HG03103 (cell line): ENCODE data around the gene ACACB.

Source experiments
- ATAC-seq: cut with Tn5 transposase; IDR thresholded peaks from one replicate; pipeline ENCODE4 v1.9.1; 2021; ENCODE audit warnings: low read depth; ENCODE audit not compliant: unreplicated experiment

The ACACB gene

DNA sequence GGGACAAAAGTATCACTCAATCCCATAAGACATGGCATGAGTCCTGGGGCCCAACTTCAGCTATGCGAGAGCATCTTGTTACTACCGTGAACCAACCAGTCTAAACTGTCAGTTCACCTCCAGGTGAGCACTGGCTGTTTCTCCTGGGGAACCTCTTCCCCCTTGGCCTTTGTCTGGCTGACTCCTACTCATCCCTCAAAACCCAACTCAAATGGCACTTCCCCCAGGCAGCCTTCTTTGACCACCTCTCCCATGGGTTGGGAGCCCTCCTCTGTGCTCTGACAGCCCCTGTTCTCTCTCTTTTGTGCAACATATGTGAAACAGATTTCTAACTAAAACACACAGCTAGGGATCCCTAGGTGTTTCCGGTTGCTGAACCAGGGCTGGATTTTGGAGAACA is 155.0 kb downstream of the ACACB start:
- ATAC-seq: no peak

DNA sequence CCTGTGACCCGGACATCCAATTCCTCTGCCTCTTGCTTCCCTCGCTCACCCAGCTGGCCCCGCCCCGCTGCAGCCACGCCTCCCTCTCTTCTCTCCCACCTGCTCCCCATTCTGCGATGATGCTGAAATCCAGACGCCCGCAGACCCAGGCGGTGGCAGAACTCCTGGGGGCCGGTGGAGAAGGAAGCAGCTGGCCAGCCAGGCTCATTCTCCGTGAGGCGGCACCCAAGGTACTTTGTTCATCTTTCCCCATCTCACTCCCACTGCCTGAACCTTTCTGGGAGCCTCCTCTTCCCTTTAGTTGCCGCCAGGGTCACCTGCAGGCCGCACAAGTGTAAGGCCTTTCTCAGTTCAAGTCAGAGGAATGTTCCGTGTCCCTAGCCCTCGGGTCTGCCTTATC is 157.0 kb downstream of the ACACB start:
- no peak for ATAC-seq

DNA sequence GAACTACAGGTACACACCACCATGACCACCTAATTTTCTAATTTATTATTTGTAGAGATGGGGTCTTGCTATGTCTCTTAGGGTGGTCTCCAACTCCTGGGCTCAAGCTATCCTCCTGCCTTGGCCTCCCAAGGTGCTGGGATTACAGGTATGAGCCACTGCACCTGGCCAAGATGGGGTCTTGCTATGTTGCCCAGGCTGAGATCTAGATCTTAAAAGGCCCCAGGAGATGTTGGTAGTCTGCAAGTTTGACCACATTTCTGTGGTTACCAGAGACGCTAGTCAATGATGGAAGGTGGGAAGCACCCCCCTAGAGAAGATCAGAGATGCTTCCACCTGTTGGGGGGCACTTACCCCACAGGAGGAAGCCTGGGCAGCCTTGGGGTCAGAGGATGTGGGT is 158.0 kb downstream of the ACACB start:
- no peak for ATAC-seq

DNA sequence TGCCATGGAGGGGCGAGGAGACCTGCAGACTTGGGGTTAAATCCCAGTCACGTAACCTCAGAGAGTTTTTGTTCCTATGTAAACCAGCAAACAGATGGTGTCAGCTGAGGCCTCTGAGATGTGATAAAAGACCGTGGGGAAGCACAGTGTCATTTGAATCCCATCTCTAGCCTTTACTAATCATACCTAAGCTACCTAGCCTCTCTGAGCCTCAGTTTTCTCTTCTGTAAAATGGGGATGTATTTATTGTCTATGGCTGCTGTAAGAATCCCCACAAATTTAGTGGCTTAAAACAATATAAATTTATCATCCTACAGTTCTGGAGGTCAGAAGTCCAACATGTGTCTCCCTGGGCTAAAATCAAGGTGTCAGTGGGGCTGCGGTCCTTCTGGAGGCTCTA is 158.8 kb downstream of the ACACB start:
- ATAC-seq: no peak

DNA sequence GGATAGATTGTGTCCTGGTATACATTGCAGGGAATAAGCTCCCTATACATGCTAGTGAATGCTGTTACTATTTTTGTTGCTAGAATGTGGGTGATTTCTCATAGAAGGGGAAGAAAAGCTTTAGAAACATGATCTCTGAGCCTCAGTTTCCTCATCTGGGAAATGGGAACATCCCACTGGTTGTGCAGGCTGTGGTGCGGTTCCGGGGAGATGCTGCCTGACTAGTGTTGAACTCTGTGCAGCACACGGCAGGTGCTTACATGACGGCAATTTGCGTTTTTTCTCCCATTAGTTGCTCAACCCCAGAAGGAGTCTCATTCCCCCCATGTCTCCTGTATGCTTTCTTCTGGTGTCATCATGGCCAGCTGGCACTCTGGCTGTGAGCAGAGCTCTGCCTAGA is 159.8 kb downstream of the ACACB start:
- ATAC-seq: no peak

DNA sequence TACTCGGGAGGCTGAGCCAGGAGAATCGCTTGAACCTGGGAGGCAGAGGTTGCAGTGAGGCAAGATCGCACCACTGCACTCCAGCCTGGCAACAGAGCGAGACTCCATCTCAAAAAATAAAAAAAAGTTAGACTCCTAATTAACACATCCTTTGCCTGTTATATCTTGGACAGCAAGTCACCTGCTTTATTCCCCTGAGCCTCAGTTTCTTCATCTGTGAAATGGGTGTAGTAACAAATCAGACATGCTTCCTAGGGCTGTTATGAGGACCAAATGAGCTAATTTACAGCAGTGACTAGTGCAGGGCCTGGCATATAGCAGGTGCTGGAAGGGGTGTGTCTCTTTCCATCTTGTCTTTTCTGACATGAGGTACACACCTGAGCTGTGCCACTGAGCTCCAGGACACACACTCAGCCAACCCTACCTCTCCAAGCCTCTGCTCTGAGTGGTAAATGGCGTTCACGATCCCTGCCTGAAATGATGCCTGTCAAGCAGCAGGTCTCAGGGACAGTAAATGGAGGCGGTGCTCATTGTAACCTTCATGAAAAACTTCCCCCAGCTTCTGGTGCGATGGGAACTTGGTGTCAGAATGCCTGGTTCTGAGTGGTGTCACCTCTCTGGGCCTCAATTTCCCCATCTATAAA is 161.0 kb downstream of the ACACB start:
- ATAC-seq: no peak

DNA sequence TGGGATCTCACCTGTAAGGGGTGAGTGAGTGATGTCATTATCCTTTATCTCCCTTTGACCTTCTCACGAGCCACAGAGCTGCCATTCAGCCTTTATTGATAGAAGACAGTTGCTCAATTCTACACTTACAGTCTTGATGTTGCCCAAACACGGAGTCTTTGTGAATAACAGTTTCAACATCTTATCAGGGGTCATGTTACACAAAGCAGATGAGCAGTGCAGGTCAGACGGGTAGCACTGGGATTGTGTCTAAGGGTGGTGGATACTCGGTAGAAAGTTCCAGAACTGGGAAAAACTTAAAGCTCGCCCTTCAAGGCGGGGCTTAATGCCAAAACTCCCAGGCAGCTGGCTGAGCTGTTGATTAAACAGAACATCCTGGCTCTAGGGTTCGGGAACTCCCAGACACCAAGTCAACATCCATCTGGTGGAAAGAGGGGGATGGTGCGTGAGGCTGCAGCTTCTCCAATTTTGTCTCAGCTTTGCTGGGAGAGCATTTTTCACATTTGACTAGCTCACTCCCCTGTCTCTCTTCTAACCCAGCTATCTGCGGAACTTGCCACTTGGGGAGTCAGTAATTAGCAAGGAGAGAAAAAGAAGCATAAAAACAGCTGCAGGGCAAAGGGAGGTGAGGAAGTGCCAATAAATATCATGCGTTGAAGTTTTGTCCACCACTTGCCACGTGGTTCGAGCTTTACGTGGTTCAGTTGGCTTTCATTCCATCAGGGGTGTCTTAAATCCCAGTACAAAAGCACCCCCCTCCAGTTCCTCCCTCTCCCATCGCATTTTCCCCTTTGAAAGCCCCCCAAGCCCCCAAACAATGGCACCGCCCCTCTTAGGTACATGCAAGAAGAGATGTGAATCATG is 161.7 kb downstream of the ACACB start:
- no peak for ATAC-seq

DNA sequence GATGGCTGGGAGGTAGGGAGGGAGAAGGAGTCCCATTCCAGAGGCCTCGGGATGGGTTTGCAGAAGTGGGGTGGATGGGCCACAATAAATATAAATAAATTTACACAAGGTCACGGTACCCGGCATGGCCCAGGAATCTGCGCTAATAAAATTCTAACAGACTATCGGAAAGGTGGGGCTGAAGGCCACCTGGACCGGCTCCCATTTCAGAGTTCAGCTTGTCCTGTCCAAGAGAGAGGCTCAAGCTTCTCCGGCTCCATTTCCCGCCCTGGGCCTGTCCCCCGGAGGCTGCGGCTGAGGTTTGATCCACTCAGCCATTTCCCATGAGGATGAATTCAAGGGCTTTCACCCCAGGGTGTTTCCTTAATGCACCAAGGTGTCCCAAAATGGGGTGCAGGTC is 162.5 kb downstream of the ACACB start:
- ATAC-seq: no peak

DNA sequence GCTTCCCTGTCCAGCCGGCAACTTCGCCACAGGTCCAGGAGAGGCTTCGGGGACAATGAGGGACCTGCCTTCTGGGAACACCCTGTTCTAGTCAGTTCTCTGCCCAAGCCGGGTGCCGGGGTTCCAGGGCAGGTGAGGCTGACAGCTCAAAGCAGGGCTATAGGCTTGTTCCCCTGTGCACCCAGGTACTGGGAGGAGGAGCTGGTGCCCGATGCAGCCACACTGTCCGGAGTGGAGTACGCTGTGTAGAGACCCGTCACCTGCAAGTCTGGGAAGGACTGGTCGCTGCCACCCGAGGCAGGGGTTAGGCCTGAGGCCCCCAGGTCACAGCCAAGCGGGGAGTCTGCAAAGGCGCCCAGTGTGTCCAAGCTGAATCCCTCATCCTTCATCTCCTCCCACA is 163.1 kb downstream of the ACACB start:
- ATAC-seq: no peak

DNA sequence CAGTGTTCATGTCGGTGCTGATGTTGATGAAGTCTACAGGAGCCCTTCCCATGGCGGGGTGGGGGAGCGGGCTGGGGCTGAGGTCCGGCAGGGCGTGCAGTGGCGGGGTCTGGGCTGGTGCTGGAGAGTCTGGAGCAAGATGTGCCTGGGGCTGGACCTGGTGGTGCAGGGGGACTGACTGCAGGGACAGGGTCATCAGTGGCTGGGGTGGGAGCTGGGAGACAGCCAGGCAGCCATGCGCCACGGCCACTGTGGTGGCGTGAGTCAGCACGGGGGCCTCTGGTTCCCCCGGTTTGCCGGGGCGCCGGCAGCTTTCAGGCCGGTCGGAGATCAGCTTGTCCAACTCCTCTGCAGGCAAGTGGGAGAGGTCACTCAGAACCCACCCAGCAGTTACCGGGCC is 165.1 kb downstream of the ACACB start:
- no peak for ATAC-seq

DNA sequence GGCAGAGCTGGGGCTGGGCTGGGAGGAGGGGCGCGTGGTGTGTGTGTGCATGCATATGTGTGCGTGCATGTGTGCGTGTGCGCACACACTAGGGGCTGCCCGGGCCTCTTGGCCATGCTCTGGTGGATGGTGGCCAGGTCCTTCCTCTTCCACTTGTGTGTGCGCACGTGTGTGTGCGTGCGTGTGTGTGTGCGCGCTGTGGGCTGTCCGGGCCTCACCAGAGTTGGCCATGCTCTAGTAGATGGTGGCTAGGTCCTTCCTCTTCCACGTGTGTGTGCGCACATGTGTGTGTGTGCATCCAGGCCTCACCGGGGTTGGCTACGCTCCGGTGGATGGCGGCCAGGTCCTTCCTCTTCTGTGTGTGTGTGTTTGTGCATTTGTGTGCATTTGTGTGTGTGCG is 168.0 kb downstream of the ACACB start:
- no peak for ATAC-seq

DNA sequence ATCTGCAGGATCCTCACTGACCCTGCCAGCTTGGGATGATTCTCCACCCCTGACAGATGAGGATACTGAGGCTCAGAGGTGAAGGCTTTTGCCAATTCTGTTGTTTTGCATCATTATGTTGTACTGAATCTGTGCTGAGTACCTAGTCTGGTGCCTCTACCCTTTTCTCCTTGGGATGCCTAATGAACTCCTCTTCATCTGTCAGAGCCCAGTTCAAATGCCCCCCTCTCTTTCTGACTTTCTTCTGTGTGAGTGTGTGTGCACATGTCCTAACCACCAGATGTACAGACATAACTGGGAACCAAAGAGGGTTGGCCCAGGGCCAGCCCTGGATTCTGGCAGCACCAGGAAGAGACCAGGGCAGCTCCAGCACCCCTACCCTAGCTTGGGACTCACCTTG is 169.9 kb downstream of the ACACB start:
- no peak for ATAC-seq

DNA sequence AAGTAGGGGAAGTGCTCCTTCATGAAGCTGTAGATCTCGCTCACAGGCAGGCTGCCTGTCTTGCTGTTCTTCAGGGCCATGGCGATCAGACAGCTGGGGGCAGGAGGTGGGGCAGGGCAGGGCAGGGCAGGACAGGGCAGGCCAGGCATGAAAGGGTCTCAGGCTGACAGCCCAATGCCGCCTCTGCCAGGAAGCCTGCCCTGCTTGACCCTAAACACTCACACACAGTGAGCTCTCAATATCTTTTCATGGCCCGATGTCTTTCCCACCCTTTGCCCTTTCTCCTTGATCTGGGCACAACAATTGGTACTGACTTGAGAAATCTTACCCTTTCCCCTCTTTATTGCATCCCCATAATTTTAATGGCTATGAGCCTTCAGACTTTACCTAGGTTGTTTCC is 170.3 kb downstream of the ACACB start:
- ATAC-seq: no peak

DNA sequence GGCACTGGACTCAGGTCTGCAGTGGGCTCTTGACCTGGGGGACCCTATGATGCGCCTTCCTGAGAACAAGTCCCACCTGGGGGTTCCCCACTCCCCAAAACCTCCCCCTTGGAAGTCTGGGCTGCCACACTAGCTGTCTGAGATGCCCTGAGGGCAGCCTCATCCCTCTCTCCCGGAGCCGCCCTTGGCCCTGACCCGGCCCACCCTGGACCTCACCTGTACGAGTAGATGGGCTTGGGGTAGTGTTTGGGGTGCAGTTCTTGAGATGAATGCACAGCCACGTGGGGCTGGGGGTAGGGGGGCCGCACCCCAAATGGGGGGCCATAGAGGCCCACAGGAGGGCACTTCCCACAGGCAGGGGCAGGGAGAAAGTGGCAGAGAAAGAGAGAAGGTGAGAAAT is 170.8 kb downstream of the ACACB start:
- ATAC-seq: no peak

DNA sequence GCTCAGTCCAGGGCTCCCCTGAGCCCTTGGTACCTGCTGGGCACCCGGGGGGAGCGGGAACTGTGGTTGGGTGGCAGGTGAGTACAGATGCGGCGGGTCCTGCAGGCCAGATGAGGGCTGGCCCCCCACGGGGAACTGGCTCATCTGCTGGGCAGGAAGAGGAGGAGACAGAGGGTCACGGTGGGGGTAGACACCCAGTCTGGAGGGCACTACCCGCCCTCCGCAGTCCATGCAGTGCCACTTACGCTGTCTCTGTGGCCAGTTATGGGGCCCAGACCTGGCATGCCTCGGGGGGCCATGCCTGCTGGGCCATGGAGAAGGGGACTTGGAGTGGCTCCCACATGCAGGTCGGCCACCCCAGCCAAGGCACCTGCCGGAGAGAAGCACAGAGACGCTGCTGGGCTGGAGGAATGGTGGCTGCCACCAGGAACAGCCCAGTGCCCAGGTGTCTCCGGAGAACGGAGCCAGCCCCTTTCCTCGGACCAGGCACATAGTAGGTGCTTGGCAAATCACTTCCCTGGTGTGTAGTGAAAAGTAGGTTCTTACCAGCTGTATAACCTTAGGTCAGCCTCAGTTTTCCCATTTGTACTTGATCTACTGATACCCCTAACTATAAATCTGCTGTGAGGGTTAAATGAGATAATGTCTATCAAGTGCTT is 171.6 kb downstream of the ACACB start:
- ATAC-seq: no peak

DNA sequence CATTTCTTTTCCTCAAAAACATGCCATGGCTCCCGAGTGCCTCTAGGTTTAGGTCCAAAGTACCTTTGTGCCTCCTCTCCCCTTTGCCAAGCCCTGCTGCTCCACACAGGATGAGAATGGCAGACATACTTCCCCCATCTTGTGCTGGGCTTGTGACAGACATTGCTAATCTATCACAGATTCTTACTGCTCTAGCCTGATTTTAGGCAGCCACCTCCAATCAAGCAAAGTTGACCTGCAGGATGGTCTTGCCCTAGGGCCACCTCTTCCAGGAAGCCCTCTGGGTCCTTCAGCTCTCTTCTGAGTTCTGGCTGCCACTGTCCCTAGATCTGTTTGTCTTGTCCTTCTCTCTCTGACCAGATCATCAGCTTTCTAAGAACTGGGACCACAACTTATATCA is 172.2 kb downstream of the ACACB start:
- ATAC-seq: no peak

DNA sequence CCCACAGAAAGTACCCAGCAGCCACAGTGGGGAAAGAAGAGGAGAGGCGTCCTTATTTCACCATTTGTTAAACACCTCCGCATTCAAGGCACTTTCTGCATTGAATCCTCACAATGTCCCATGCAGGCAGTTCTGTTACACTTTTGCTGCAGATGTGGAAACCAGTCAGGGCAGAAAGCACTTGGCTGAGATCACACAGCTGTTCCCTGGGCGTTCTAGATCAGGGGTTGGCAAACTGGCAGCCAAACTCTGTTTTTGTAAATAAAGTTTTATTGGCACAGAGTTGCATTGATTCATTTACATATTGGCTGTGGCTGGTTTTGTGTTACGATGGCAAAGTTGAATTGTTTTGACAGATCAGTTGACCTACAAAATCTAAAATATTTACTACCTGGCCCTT is 172.6 kb downstream of the ACACB start:
- ATAC-seq: no peak

DNA sequence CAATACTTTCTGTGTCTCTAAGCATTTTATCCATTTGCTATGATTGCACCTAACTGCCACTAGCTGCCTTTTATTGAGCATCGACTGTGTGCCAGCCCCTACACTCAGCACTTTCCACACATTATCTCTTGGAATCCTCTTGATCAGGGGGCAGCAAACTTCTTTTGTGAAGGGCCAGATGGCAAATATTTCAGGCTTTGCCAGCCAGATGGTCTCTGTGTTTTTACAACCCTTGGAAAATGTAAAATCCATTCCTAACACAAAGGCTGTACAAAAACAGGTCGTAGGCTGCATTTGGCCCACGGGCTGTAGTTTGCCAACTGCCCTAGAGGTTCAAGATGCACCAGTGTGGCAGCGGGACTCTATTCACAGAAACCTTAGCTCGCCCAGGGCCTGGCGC is 173.2 kb downstream of the ACACB start:
- ATAC-seq: no peak

DNA sequence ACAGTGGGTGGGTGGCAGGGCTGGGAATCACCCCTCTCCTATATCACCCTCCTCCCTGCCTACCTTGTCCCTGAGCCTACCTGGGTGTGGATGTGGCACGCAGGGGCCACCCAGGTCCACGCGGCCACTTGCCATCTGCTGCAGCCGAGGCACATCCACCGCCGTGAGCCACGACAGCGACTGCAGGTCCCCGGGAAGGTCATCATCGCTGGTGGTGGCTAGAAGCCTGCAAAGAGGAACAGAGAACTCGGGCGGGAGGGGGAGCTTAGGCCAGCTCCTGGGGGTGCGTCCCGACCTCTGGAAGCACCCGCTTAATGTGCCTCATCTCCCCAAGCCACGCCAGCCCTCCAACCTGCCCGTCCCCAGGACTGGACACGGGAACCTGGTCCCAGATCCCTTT is 173.7 kb downstream of the ACACB start:
- no peak for ATAC-seq

DNA sequence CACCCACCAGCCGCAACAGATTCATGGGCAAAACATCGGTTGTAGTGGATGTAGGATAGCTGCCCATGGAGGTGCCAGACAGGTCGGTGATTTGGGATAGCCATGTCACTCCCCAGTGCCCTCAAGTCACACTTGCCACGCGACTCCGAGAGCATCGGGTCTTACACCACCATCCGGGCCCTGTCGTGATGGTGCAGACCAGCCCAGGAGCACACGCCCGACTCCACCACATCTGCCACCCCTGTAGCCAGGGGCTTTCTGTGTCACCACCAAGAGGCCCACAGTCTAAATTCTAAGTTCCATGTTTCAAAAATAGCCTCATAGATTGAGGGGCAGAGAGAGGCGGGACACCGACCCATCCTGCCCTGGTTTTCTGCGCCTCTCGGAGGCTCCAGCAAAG is 174.7 kb downstream of the ACACB start:
- no peak for ATAC-seq

DNA sequence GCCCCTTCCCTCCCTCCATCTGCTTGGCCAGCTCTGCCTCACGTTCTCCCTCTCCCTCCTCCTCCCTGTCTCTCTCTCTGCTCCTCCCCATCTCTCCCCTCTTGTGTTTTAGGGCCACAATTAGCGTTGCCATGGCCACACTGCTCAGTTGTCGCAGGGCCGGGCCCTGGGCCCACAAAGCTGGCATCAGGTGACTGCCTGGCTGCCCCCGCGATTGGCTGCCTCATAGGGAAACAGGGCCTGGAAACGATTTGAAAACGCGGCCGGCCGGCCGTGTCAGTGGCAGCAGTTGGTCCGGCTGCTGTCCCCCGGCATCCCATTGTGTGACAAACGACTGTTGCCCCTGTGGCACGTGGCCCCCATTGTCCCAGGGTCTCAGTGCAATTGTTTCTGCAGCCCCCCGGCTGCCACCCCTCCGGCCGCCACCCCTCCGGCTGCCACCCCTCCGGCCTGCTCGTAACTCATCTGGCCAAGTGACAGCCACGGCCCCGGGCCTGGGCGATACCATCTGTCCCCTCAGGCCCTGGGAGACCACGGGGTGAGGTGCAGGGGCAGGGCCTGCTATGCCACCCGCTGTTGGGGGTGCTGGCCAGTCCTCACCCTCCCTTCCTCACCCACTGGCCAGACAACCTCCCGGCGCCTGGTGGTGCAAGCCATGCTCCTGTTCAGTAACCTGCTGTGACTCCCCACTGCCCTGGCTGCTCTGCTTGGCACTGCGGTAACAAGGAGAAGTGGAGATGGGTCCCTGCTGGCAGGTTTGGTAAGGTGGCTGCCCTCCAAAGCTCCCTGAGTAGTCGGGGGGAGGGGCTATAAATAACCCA is 175.3 kb downstream of the ACACB start:
- no peak for ATAC-seq
